OCI-LY1 (cell line): ENCODE results near the gene TTC14.

Source experiments
- H2AFZ ChIP-seq: fragments of 200-600 bp; sonication (generic), shearing (Covaris generic); 2 replicates; pipeline ENCODE4 v1.6.0; 2014; ENCODE audit warnings: antibody characterized with exemption, mild to moderate bottlenecking, low read length
- H3F3A ChIP-seq: fragments of 200-600 bp; sonication (generic), shearing (Covaris generic); 2 replicates; pipeline ENCODE4 v1.6.0; 2014; ENCODE audit warnings: mild to moderate bottlenecking, antibody characterized with exemption, low read length, moderate library complexity; ENCODE audit not compliant: insufficient read depth
- H3K27ac ChIP-seq: fragments of 200-600 bp; sonication (generic); 2 replicates; pipeline ENCODE4 v1.5.1; 2014; ENCODE audit warnings: low read length, mixed run types, mild to moderate bottlenecking, low read depth; ENCODE audit not compliant: poor library complexity, severe bottlenecking
- H3K27me3 ChIP-seq: fragments of 200-600 bp; sonication (generic); 2 replicates; pipeline ENCODE4 v1.6.0; 2014; ENCODE audit warnings: antibody characterized with exemption, mild to moderate bottlenecking, low read length, moderate library complexity; ENCODE audit not compliant: insufficient read depth
- H3K36me3 ChIP-seq: fragments of 200-600 bp; sonication (generic); 2 replicates; pipeline ENCODE4 v1.6.1; 2014; ENCODE audit warnings: mild to moderate bottlenecking, antibody characterized with exemption, low read length, moderate library complexity, mixed read lengths; ENCODE audit not compliant: insufficient read depth
- H3K4me1 ChIP-seq: fragments of 200-600 bp; sonication (generic); 2 replicates; pipeline ENCODE4 v1.5.1; 2014; ENCODE audit warnings: mild to moderate bottlenecking, low read length, moderate library complexity; ENCODE audit not compliant: insufficient read depth, severe bottlenecking
- H3K4me2 ChIP-seq: fragments of 200-600 bp; sonication (generic), shearing (Covaris generic); 2 replicates; pipeline ENCODE4 v1.6.1; 2014; ENCODE audit warnings: low read length
- H3K4me3 ChIP-seq: fragments of 200-600 bp; sonication (generic); 2 replicates; pipeline ENCODE4 v1.5.1; 2014; ENCODE audit warnings: low read length, low read depth, mild to moderate bottlenecking, mixed read lengths; ENCODE audit not compliant: poor library complexity, severe bottlenecking
- H3K79me2 ChIP-seq: fragments of 200-600 bp; shearing (Covaris generic); 2 replicates; pipeline ENCODE4 v1.6.1; 2016; ENCODE audit warnings: mixed run types, low read length, mixed read lengths; ENCODE audit not compliant: insufficient read depth
- H3K9ac ChIP-seq: fragments of 200-600 bp; sonication (generic), shearing (Covaris generic); 2 replicates; pipeline ENCODE4 v1.6.1; 2014; ENCODE audit warnings: mild to moderate bottlenecking, low read length, mixed read lengths
- H3K9me2 ChIP-seq: fragments of 200-600 bp; sonication (generic), shearing (Covaris generic); 2 replicates; pipeline ENCODE4 v1.6.1; 2014; ENCODE audit warnings: low read depth, mild to moderate bottlenecking, low read length, mixed read lengths
- H3K9me3 ChIP-seq: fragments of 200-600 bp; shearing (Covaris generic); 2 replicates; pipeline ENCODE4 v1.6.1; 2014; ENCODE audit warnings: low read length, mixed read lengths
- H4K20me1 ChIP-seq: fragments of 200-600 bp; sonication (generic), shearing (Covaris generic); 2 replicates; pipeline ENCODE4 v1.6.0; 2016; ENCODE audit warnings: mild to moderate bottlenecking, low read length; ENCODE audit not compliant: insufficient read depth
- CTCF ChIP-seq: fragments of 200-600 bp; sonication (generic), shearing (Covaris generic); IDR thresholded peaks from 2 replicates; pipeline ENCODE4 v1.5.1; 2017; ENCODE audit warnings: mild to moderate bottlenecking, antibody characterized with exemption, low read length, moderate library complexity, mixed read lengths
- EZH2 ChIP-seq: fragments of 200-600 bp; sonication (generic), shearing (Covaris generic); IDR thresholded peaks from 2 replicates; pipeline ENCODE4 v1.8.0; 2017; ENCODE audit warnings: borderline replicate concordance, mixed run types, mild to moderate bottlenecking, antibody characterized with exemption, low read length, moderate library complexity, mixed read lengths

The TTC14 gene

GRCh38 chr3:180595559-180595935 lies 6.4 kb upstream of the TTC14 start:
- no peaks in the 10 kb centered on the region for H4K20me1 ChIP-seq
- H3K36me3 ChIP-seq = no peaks in the 10 kb centered on the region; the same call in 1 of the 2 replicates
- no peaks in the 10 kb centered on the region for H3K27me3 ChIP-seq
- no peaks in the 10 kb centered on the region for H3K9me3 ChIP-seq
- H3K27ac ChIP-seq = no peak overlapping the region
- no peak overlapping the region for H2AFZ ChIP-seq
- no peaks in the 10 kb centered on the region for H3K79me2 ChIP-seq
- no peaks in the 10 kb centered on the region for H3K4me1 ChIP-seq
- H3F3A ChIP-seq = no peaks in the 10 kb centered on the region
- no peak overlapping the region for H3K9ac ChIP-seq
- TF ChIP-seq EZH2 = no peak
- TF ChIP-seq CTCF = no peak
- H3K9me2 ChIP-seq = no peaks in the 10 kb centered on the region
- no peak overlapping the region for H3K4me2 ChIP-seq
- no peak overlapping the region for H3K4me3 ChIP-seq

- H3K9ac ChIP-seq = no peak overlapping the region
- H2AFZ ChIP-seq = no peak overlapping the region
- TF ChIP-seq EZH2 = no peak
- no peak for TF ChIP-seq CTCF
- no peak overlapping the region for H3K27ac ChIP-seq
- no peak overlapping the region for H3K4me3 ChIP-seq
- H4K20me1 ChIP-seq = peaks cover 2% of the 10 kb centered on the region; the same call in 1 of the 2 replicates
- H3K27me3 ChIP-seq = no peaks in the 10 kb centered on the region
- no peak overlapping the region for H3K4me2 ChIP-seq
- peaks cover 19% of the 10 kb centered on the region for H3K36me3 ChIP-seq
- H3K9me2 ChIP-seq = no peaks in the 10 kb centered on the region
- peaks cover 3% of the 10 kb centered on the region; the same call in 1 of the 2 replicates for H3K9me3 ChIP-seq
- peaks cover 20% of the 10 kb centered on the region for H3K79me2 ChIP-seq
- H3F3A ChIP-seq = no peaks in the 10 kb centered on the region
- H3K4me1 ChIP-seq = peaks cover 21% of the 10 kb centered on the region
Observed at GRCh38 chr3:180600473-180600872, 1.5 kb upstream of the TTC14 start.

GRCh38 chr3:180611006-180611405 lies 9.0 kb downstream of the TTC14 start:
- TF ChIP-seq CTCF (no peak), EZH2 (no peak)
- no peaks in the 10 kb centered on the region for H3K27me3 ChIP-seq
- no peaks in the 10 kb centered on the region for H3K79me2 ChIP-seq
- H3F3A ChIP-seq = no peaks in the 10 kb centered on the region
- no peak overlapping the region for H2AFZ ChIP-seq
- no peak overlapping the region for H3K4me3 ChIP-seq
- no peak overlapping the region for H3K27ac ChIP-seq
- no peak overlapping the region for H3K9ac ChIP-seq
- no peaks in the 10 kb centered on the region for H4K20me1 ChIP-seq
- no peak overlapping the region for H3K4me2 ChIP-seq
- H3K9me3 ChIP-seq = no peaks in the 10 kb centered on the region
- no peaks in the 10 kb centered on the region for H3K4me1 ChIP-seq
- H3K36me3 ChIP-seq = peaks cover 85% of the 10 kb centered on the region
- no peaks in the 10 kb centered on the region for H3K9me2 ChIP-seq
